NCI-H524 treated with DMSO at 0.1 percent for 48 hours (cell line): ENCODE measurements around the gene ZNF438.
"Not testable (repeated sequence)": the region's sequence is repeated elsewhere in the genome, so short reads cannot be mapped to it uniquely, and the experiment has no call there.

Source experiments
- DNase-seq: peaks from one replicate; lab custom pipeline; 2025; lab: John Stamatoyannopoulos, UW

ZNF438 gene

DNA sequence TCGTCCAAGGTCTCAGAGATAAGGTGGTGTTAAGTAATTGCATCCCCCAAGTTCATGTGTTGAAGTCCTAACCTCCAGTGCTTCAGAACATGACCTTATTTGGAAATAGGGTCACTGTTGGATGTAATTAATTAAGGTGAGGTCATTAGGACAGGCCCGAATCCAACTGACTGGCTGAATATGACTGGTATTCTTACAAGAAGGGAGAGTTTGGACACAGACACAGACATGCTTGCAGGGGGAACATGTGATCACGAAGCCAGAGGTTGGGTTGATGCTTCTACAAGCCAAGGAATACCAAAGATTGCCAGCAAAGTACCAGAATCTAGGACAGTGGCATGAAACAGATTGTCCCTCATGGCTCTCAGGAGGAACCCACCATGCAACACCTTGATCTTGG, 228.6 kb downstream of the ZNF438 start:
- no peak for DNase-seq

DNA sequence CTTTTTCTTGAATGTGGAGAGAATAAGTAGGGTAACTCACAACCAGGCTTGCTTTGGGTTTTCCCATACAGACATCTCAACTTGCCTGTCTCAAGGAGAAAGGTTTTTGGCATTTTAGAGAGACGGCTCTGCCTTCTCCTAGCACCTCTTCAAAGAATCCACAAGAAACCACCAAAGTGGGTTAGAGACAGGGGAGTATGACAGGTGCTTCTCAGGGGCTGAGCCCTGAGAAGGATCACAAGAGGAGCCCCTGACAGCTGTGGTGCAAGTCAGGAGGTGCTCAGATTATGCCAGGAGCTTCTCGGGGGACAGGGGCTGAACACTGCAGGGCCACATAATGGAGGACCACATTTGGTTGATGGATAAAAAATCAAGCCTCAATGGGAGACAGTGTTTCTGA, 231.3 kb downstream of the ZNF438 start:
- no peak for DNase-seq

DNA sequence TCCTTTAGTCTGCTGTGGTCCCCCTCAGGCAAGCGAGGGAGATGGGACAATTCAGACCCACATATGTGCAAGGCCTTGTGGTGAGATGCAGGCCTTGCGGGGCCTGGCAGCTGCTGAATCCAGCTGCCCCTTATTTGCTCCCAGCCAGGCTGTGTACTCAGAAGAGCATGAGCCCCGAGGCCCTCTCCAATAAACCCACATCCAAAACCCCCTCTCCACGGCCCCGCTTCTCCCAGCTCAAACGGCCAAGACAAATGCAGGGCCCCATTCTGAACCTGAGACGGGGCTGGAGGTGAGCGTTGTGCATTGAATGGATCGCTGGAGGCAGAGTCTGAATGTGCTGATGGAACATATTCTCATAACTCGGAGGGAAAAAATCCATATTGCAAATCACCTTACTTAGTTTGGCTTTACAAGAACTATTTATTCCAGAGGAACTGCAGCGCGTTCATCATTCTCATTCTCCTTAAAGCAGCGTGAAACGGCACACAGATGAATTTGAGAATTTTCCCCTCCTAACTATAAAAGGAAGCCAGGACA, 232.9 kb downstream of the ZNF438 start:
- no peak for DNase-seq

DNA sequence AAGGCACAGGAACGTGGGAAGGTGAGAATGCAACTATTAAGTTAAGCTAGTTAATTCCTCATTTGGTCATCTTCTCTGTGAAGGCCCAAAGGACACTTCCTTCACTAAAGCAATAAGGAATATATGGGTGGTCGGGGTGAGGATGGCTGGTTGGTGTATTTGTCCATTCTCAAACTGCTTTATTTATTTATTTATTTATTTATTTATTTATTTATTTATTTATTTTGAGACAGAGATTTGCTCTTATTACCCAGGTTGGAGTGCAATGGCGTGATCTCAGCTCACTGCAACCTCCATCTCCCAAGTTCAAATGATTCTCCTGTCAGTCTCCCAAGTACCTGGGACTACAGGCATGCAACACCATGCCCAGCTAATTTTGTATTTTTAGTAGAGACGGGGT, 236.6 kb downstream of the ZNF438 start:
- not testable (repeated sequence) for DNase-seq
